Left ventricle myocardium superior (tissue), 1 donor: ENCODE data around the gene SLC38A9. TPM values are rescaled to one million over a fixed set of nuclear protein-coding genes. Genes with fewer than 3 reads are reported as not detected.
"Not testable (repeated sequence)": the region's sequence is repeated elsewhere in the genome, so short reads cannot be mapped to it uniquely, and the experiment has no call there.

Source experiments
- ATAC-seq: fragments of 200-7000 bp; cut with Tn5 transposase; one replicate; pipeline ENCODE4 v1.9.1; 2020; ENCODE audit warnings: mild to moderate bottlenecking, moderate library complexity
- DNase-seq: peaks from one replicate; pipeline ENCODE4 v3.0.0-alpha.2; 2020
- intact Hi-C: fragments of 100-400 bp; cut with micrococcal nuclease; formaldehyde crosslinking; loops from one replicate; pipeline ENCODE4 v1.11.0; 2022
- total RNA-seq: library from RNA; stranded (reverse); fragmentation: NEBNext Ultra II Directional; extraction: Animal tissue kit (Norgen Biotek cat#: 25700); gene quantifications from one replicate; pipeline ENCODE4 v1.2.1, GENCODE V29; 2021
- donor health status: DM: no; HTN: yes; CAD: no; lungs with severe emphysema.

Gene SLC38A9
- total RNA-seq, 1 donor from 2014 or later, result 5.7 TPM

DNA sequence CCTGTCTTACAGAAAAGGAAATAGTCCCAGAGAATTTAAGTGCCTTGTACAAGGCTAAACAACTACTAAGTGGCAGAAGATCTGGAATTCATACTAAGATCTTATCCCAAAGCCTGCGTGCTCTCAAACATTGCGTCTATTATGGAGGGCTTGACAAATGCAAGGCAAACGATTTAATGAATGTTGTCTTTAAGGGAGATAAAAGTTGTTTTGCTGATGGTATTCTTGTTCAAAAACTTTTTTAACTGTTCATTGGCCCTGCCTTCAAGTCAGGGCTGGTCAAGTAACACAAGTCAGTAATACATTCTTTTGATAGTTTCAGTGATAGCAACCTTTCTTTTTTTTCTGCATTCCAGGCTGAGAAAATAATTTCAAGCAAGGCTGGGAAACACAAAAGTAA lies 1.7 kb upstream of the SLC38A9 start:
- ATAC-seq (no peak), DNase-seq (no peak)
- intact Hi-C loops, result no loop called here

DNA sequence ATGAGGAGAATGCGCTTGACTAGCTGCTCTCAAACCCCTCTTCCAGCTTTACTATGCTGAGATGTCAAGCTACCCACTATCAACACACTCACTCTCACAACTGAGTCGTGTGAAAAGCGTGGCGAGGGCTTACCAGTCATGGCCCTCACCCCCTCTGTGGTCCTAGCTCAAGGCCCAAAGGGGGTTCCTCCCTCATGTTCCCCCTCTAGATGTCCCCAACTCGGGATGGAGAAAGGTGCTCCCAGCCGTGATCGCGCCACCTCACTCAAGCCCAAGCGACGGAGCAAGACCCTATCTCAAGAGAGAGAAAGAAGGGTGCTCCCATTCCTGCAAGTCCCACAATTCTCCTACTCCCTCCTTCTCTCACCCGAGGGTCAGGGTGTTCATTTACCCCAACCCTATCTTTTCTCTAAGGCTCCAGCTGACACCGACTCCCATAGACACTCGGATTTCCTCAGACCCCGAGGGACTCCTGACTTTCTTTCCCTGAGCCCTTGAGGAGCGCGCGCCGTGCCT lies 559 bp downstream of the SLC38A9 start:
- no peak for ATAC-seq
- intact Hi-C loops, result no loop called here
- DNase-seq, result no peak

DNA sequence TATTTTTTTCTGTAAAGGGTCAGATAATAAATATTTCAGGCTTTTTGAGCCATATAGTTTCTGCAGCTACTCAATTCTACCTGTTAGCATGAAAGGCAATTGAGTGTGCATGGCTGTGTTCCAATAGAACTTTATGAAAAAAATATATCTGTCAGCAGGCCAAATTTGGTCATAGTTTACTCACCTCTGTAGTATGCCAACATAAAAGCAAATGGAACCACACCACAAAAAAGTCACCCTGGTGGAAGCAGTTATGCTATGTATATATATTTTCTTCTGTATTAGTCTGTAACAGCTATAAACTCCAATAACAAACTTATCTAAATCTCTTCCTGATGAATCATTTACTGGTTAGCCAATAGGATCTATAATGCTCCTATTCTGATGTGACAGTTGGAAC lies 3.4 kb downstream of the SLC38A9 start:
- no peak for ATAC-seq
- intact Hi-C loops, result no loop called here

GRCh38 chr5:55706230-55706629 lies 5.9 kb downstream of the SLC38A9 start:
- no peak for ATAC-seq
- intact Hi-C loops, result no loop called here

More for the DNA sequence above, 3.4 kb downstream of the SLC38A9 start:
- no peak for DNase-seq

DNA sequence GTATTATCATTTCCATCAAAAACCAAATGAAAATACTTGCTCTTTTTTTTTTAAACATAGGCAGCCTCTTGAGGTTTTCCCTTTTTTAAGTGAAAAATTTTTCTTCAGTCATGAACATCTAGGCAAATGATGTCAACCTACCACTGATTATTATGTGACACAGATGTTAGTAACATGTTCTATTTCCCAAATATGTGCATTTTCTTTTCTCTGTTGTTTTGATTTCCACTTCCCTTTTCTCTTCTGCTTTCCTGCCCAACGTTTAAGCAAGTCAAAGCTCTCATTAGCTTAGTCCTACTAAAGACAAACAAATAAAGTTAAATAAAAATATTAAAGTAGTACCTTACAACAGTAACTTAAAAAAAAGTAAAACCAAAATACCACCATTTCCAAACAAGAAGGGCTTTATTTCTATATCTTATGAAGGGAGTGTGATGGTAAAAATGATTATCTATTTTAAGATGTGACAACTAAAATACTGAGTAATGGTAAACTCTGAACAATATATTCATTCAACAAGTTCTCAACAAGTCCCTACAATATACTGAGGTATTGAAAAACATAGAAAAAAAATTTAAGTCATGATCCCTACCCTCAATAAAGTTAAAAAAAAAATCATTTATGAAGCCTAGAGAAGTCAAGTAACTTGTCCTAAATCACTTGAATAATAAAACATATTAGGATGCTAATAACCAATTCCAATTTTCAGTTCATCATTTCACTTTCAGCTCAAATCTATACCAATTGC lies 9.4 kb downstream of the SLC38A9 start:
- ATAC-seq (no peak), DNase-seq (no peak)
- intact Hi-C loops, result no loop called here

More at GRCh38 chr5:55706230-55706629, 5.9 kb downstream of the SLC38A9 start:
- no peak for DNase-seq

- no peak for ATAC-seq
- intact Hi-C loops, result no loop called here
- DNase-seq, result no peak
Measured at GRCh38 chr5:55701462-55702103, 10.5 kb downstream of the SLC38A9 start.

DNA sequence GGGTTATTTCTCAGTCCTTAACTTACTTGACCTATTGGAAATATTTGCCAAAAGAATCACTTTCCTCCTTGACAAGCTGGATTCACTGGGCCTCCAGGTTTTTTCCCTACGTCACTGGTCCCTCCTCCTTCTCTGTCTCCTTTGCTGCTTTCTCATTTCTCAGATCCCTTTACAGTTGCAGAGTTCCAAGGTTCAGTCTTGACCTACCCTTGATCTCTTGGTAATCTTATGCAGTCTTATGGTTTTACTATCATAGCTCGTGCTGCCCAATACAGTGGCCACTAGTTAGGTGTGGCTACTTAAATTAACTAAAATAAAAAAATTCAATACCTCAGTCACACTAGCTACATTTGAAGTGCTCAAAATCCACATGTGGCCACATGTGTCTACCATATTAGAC lies 11.4 kb downstream of the SLC38A9 start:
- intact Hi-C loops, result no loop called here
- DNase-seq, result no peak
- peak; percentile 19 for ATAC-seq

DNA sequence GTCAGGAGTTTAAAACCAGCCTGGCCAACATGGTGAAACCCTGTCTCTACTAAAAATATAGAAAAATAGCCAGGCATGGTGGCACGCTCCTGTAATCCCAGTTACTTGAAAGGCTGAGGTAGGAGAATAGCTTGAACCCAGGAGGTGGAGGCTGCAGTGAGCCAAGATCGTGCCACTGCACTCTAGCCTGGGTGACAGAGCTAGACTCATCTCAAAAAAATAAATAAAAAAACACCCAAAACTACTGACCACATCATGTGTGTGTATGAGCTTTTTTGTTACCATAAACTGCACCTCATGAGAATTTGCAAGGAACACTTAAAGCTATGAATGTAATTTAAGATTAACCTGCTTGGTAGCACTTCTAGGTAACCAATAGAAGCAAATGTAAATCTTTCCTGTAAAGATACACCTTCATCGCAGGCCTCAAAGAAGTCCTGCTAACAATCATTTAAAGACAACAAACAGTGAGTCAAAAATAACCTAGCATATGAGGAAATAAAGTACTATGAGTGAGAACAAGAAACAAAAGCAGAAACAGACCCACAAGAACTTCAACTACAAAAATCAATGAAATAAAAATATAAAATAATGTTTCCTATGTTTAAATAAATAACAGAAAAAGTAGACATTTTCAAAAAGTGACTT lies 13.0 kb downstream of the SLC38A9 start:
- ATAC-seq (no peak), DNase-seq (no peak)
- intact Hi-C loops, result no loop called here

- DNase-seq, intact Hi-C loops, ATAC-seq: not testable (repeated sequence)
Measured at GRCh38 chr5:55696704-55697103, 15.4 kb downstream of the SLC38A9 start.

- ATAC-seq (peak; percentile 35), DNase-seq (no peak)
- intact Hi-C loops, result loop anchor here (5.0 kb wide), 1 partner anchor 287 kb away; no protein-coding TSS in a partner anchor
Measured at GRCh38 chr5:55694152-55694830, 17.8 kb downstream of the SLC38A9 start.

- ATAC-seq (no peak), DNase-seq (no peak)
- intact Hi-C loops, result loop anchor here (5.0 kb wide), 1 partner anchor 285 kb away; no protein-coding TSS in a partner anchor
Measured at GRCh38 chr5:55692509-55692908, 19.6 kb downstream of the SLC38A9 start.

- DNase-seq, result no peak
- ATAC-seq, result no peak
- intact Hi-C loops, result loop anchor here (5.0 kb wide), 1 partner anchor 285 kb away; no protein-coding TSS in a partner anchor
Measured at GRCh38 chr5:55692106-55692417, 20.1 kb downstream of the SLC38A9 start.

- DNase-seq, result no peak
- peak; percentile 85 for ATAC-seq
- intact Hi-C loops, result loop anchor here (5.0 kb wide), 1 partner anchor 284 kb away; no protein-coding TSS in a partner anchor
Measured at GRCh38 chr5:55691265-55692105, 20.6 kb downstream of the SLC38A9 start.

GRCh38 chr5:55682071-55682470 lies 30.1 kb downstream of the SLC38A9 start:
- intact Hi-C loops, result no loop called here
- no peak for ATAC-seq
- no peak for DNase-seq

GRCh38 chr5:55681301-55681700 lies 30.8 kb downstream of the SLC38A9 start:
- ATAC-seq, result no peak
- no peak for DNase-seq
- intact Hi-C loops, result no loop called here

GRCh38 chr5:55680353-55680752 lies 31.8 kb downstream of the SLC38A9 start:
- intact Hi-C loops, result no loop called here
- DNase-seq (no peak), ATAC-seq (peak; percentile 32)

DNA sequence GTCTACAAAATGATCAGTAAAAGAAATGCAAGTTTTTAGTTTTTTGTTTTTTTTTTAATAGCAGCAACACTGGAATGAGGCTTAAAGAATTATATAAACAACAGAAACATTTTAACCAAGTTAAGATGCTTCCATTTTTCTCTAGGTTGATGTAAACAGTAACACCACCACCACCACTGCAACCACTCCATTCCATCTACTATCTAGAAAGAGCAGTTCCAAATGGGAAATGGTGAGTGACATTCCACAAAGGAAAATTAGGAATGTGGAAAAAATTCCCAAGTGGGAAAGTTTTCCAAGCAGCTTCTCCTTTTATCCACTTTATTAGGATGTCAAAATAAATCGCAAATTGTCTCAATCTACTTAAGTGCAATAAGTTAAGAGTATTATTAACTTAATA lies 32.6 kb downstream of the SLC38A9 start:
- no peak for ATAC-seq
- DNase-seq, result no peak
- intact Hi-C loops, result no loop called here

GRCh38 chr5:55675119-55675518 lies 37.0 kb downstream of the SLC38A9 start:
- intact Hi-C loops, result no loop called here
- DNase-seq, result no peak
- ATAC-seq, result peak; percentile 22

- DNase-seq (no peak), ATAC-seq (no peak)
- intact Hi-C loops, result no loop called here
Measured at GRCh38 chr5:55674340-55674739, 37.8 kb downstream of the SLC38A9 start.
